Chondrocyte (in vitro differentiated cells): ENCODE measurements around the gene MAST1. TPM values are rescaled to one million over a fixed set of nuclear protein-coding genes. Genes with fewer than 3 reads are reported as not detected.

Source experiments
- DNase-seq: peaks from one replicate; pipeline ENCODE4 v3.0.0; 2021; ENCODE audit warnings: mixed read lengths, low spot score
- H3K27ac Mint-ChIP-seq: one replicate; pipeline ENCODE4 v1.8.0; 2021; ENCODE audit warnings: mild to moderate bottlenecking, moderate library complexity, mixed read lengths; ENCODE audit not compliant: unreplicated experiment
- H3K27me3 Mint-ChIP-seq: 2 replicates; pipeline ENCODE4 v1.8.0; 2021; ENCODE audit warnings: low read depth, mixed read lengths
- H3K36me3 Mint-ChIP-seq: 2 replicates; pipeline ENCODE4 v1.8.0; 2021; ENCODE audit warnings: low read depth, mixed read lengths
- H3K4me1 Mint-ChIP-seq: 2 replicates; pipeline ENCODE4 v1.8.0; 2021; ENCODE audit warnings: low read depth, mild to moderate bottlenecking, mixed read lengths
- H3K4me3 Mint-ChIP-seq: one replicate; pipeline ENCODE4 v1.8.0; 2021; ENCODE audit warnings: mild to moderate bottlenecking, moderate library complexity, mixed read lengths; ENCODE audit not compliant: unreplicated experiment
- H3K9me3 Mint-ChIP-seq: 2 replicates; pipeline ENCODE4 v1.8.0; 2021; ENCODE audit warnings: low read depth, mixed read lengths
- total RNA-seq: library from RNA; stranded (reverse); gene quantifications from 3 replicates; pipeline ENCODE4 v1.2.1, GENCODE V29; 2021
- TF ChIP-seq, protein P1 (sequence below): fragments of 200-600 bp; sonication (generic); IDR thresholded peaks from 2 replicates; pipeline ENCODE4 v1.5.0; 2021; ENCODE audit warnings: antibody characterized with exemption, mild to moderate bottlenecking, moderate library complexity

Gene MAST1
- total RNA-seq, 1 donor from 2014 or later = 1.6 TPM

DNA sequence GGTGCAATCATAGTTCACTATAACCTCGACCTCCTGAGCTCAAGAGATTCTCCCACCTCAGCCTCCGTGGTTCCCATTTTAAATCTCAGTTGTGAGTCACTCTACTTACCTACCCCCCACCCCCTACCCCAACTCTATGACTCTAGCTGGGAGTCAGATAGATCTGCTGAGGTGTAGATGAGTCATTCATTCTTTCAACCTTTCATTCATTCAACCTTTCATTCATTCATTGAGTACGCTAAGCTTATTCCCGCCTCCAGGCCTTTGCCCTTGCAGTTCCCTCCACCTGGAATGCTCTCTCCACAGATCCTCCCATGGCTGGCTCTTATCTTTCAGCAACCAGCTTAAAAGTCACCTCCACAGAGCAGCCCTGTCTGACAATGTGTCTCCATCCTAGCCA, 1.1 kb upstream of the MAST1 start:
- no peak overlapping the region for H3K4me3 Mint-ChIP-seq
- DNase-seq = no peak
- TF ChIP-seq, protein P1, sequence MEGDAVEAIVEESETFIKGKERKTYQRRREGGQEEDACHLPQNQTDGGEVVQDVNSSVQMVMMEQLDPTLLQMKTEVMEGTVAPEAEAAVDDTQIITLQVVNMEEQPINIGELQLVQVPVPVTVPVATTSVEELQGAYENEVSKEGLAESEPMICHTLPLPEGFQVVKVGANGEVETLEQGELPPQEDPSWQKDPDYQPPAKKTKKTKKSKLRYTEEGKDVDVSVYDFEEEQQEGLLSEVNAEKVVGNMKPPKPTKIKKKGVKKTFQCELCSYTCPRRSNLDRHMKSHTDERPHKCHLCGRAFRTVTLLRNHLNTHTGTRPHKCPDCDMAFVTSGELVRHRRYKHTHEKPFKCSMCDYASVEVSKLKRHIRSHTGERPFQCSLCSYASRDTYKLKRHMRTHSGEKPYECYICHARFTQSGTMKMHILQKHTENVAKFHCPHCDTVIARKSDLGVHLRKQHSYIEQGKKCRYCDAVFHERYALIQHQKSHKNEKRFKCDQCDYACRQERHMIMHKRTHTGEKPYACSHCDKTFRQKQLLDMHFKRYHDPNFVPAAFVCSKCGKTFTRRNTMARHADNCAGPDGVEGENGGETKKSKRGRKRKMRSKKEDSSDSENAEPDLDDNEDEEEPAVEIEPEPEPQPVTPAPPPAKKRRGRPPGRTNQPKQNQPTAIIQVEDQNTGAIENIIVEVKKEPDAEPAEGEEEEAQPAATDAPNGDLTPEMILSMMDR = no peak
- H3K36me3 Mint-ChIP-seq = peaks cover 1% of the 10 kb centered on the region
- no peaks in the 10 kb centered on the region for H3K9me3 Mint-ChIP-seq
- no peak overlapping the region for H3K27ac Mint-ChIP-seq
- peaks cover 29% of the 10 kb centered on the region for H3K4me1 Mint-ChIP-seq
- peaks cover 67% of the 10 kb centered on the region for H3K27me3 Mint-ChIP-seq

DNA sequence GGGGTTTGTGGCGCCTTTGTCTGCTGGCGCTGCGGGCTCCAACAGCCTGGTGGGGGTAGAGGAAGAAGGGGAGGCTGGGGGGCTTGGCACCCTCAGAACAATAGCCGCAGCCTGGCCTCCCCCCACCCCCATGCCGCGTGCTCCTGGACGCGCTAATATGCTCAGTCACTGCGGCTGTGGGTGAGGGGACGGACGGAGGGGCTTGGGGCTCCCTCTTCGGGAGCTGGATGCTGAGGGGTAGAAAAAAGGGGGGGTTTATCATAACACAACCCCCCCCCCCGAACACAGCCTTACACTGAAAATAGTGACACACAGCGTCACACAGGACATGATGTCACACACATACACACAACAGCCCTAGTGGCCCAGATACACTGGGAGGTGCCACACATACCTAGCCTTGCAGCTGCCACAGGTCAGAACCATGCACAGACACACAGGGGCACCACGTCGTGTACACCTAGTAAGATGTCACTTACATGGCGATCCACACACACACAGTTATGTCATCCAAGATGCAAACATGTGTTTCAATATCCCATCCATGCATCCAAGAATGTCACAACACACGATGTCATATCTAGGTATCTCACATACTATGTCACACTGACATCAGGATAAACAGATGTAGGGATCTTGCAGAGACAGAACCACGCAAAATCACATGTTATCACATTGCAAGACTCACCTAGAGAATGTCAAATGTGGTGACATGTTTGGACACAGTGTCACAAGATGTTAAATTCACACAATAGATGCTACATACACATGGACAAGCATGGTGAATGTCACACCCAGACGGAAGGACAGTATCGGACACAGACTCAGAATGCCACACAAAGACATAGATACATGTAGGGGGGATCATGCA, 806 bp downstream of the MAST1 start:
- H3K27me3 Mint-ChIP-seq = peaks cover 65% of the 10 kb centered on the region

GRCh38 chr19:12840091-12841079, 2.1 kb downstream of the MAST1 start:
- DNase-seq = no peak
- Mint-ChIP-seq H3K9me3 (no peaks in the 10 kb centered on the region), H3K4me3 (peak overlapping the region; percentile 66), H3K4me1 (peaks cover 16% of the 10 kb centered on the region), H3K36me3 (peaks cover 2% of the 10 kb centered on the region), H3K27ac (no peak overlapping the region), H3K27me3 (peaks cover 58% of the 10 kb centered on the region)
- TF ChIP-seq, protein P1 = no peak

More for the DNA sequence above, 806 bp downstream of the MAST1 start:
- no peak overlapping the region for H3K27ac Mint-ChIP-seq
- DNase-seq = no peak
- H3K4me1 Mint-ChIP-seq = peaks cover 22% of the 10 kb centered on the region
- peaks cover 3% of the 10 kb centered on the region for H3K36me3 Mint-ChIP-seq
- H3K9me3 Mint-ChIP-seq = no peaks in the 10 kb centered on the region
- TF ChIP-seq, protein P1 = no peak
- H3K4me3 Mint-ChIP-seq = peak overlapping the region; percentile 55

- Mint-ChIP-seq H3K27me3 (peaks cover 54% of the 10 kb centered on the region), H3K4me1 (peaks cover 16% of the 10 kb centered on the region), H3K9me3 (no peaks in the 10 kb centered on the region), H3K4me3 (peak overlapping the region; percentile 66), H3K36me3 (peaks cover 2% of the 10 kb centered on the region), H3K27ac (no peak overlapping the region)
- TF ChIP-seq, protein P1 = no peak
- no peak for DNase-seq
Measured at GRCh38 chr19:12841094-12841493, 2.8 kb downstream of the MAST1 start.

DNA sequence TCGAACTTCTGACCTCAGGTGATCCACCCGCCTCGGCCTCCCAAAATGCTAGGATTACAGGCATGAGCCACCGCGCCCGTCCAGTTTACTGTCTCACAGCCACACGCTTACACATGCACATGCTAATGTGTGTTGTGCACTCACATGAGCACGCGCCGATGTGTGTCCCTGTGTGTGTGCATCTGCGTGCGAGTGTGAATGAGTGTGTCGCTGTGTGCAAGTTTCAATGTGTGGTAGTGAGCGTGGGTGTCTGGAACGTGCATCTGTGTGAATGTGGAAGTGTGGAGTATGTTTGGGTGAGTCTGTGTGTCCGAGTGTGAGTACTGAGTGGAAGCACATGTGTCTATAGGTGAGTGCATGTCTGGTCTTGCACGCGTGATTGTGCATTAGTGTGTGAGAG, 4.2 kb downstream of the MAST1 start:
- Mint-ChIP-seq H3K4me1 (peaks cover 16% of the 10 kb centered on the region), H3K9me3 (no peaks in the 10 kb centered on the region), H3K36me3 (peaks cover 2% of the 10 kb centered on the region), H3K27me3 (peaks cover 42% of the 10 kb centered on the region), H3K27ac (no peak overlapping the region), H3K4me3 (no peak overlapping the region)
- no peak for DNase-seq
- TF ChIP-seq, protein P1 = no peak
